MCF 10A (cell line): ENCODE results near the gene TRIM23. TPM values are rescaled to one million over a fixed set of nuclear protein-coding genes. Genes with fewer than 3 reads are reported as not detected.

ENCODE experiments used
- BruUV-seq: library from RNA; stranded (reverse); fragments of 400-500 nt; replicated peaks from 2 replicates; lab custom pipeline; 2021; lab: Mats Ljungman, UMichigan
- CTCF ChIA-PET: fragments of 300-600 bp; sonication (Branson Sonifier 250); formaldehyde crosslinking; extraction: SDS; loops from one replicate; lab custom pipeline; 2021; ENCODE audit warnings: antibody characterized with exemption, inconsistent platforms; lab: Yijun Ruan, JAX
- POLR2A ChIA-PET: fragments of 300-600, 350-650 bp; sonication (Branson Sonifier 250); formaldehyde crosslinking; extraction: SDS; loops from one replicate; lab custom pipeline; 2020; ENCODE audit warnings: antibody characterized with exemption, inconsistent platforms; lab: Yijun Ruan, JAX
- DNase-seq: peaks from one replicate; pipeline ENCODE4 v3.0.0-alpha.2; 2018; ENCODE audit not compliant: unreplicated experiment
- H3K27ac Mint-ChIP-seq: one replicate; pipeline ENCODE4 v1.8.0; 2022; ENCODE audit warnings: mild to moderate bottlenecking, low read depth, mixed read lengths; ENCODE audit not compliant: unreplicated experiment
- H3K27me3 Mint-ChIP-seq: one replicate; pipeline ENCODE4 v1.8.0; 2022; ENCODE audit warnings: mixed read lengths; ENCODE audit not compliant: insufficient read depth, unreplicated experiment
- H3K36me3 Mint-ChIP-seq: one replicate; pipeline ENCODE4 v1.8.0; 2022; ENCODE audit warnings: mild to moderate bottlenecking, moderate library complexity, mixed read lengths; ENCODE audit not compliant: insufficient read depth, unreplicated experiment
- H3K4me1 Mint-ChIP-seq: one replicate; pipeline ENCODE4 v1.8.0; 2022; ENCODE audit warnings: mixed read lengths; ENCODE audit not compliant: insufficient read depth, unreplicated experiment
- H3K4me3 Mint-ChIP-seq: one replicate; pipeline ENCODE4 v1.8.0; 2022; ENCODE audit warnings: mild to moderate bottlenecking, moderate library complexity, mixed read lengths; ENCODE audit not compliant: unreplicated experiment
- H3K9me3 Mint-ChIP-seq: one replicate; pipeline ENCODE4 v1.8.0; 2022; ENCODE audit warnings: mixed read lengths; ENCODE audit not compliant: unreplicated experiment
- intact Hi-C: fragments of 100-400 bp; cut with micrococcal nuclease; formaldehyde crosslinking; loops from 2 replicates; pipeline ENCODE4 v1.14.1; 2022
- total RNA-seq: library from RNA; stranded (reverse); gene quantifications from 2 replicates; pipeline ENCODE4 v1.2.3, GENCODE V29; 2022
- TF ChIP-seq, protein P1 (sequence below): fragments of 200-600 bp; IDR thresholded peaks from one replicate; pipeline ENCODE4 v1.8.0; 2022; ENCODE audit warnings: antibody characterized with exemption, mild to moderate bottlenecking; ENCODE audit not compliant: unreplicated experiment

TRIM23 gene
- total RNA-seq, 1 experiment from 2014 or later = 14.1 TPM

GRCh38 chr5:65577141-65577540 is 47.0 kb downstream of the TRIM23 start:
- POLR2A ChIA-PET = interaction anchor here (0.9 kb wide), 1 partner anchor 14 kb away, joined by 3 read pairs; the partner anchor contains the start of genes CENPK and PPWD1
- no peak for DNase-seq
- TF ChIP-seq, protein P1, sequence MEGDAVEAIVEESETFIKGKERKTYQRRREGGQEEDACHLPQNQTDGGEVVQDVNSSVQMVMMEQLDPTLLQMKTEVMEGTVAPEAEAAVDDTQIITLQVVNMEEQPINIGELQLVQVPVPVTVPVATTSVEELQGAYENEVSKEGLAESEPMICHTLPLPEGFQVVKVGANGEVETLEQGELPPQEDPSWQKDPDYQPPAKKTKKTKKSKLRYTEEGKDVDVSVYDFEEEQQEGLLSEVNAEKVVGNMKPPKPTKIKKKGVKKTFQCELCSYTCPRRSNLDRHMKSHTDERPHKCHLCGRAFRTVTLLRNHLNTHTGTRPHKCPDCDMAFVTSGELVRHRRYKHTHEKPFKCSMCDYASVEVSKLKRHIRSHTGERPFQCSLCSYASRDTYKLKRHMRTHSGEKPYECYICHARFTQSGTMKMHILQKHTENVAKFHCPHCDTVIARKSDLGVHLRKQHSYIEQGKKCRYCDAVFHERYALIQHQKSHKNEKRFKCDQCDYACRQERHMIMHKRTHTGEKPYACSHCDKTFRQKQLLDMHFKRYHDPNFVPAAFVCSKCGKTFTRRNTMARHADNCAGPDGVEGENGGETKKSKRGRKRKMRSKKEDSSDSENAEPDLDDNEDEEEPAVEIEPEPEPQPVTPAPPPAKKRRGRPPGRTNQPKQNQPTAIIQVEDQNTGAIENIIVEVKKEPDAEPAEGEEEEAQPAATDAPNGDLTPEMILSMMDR = no peak
- no peaks in the 10 kb centered on the region for H3K27me3 Mint-ChIP-seq
- H3K4me1 Mint-ChIP-seq = no peaks in the 10 kb centered on the region
- H3K4me3 Mint-ChIP-seq = no peak overlapping the region
- H3K36me3 Mint-ChIP-seq = peaks cover 53% of the 10 kb centered on the region
- no peak overlapping the region for H3K27ac Mint-ChIP-seq
- CTCF ChIA-PET = no interaction called here
- BruUV-seq = no TSS peak
- intact Hi-C loops = no loop called here
- no peaks in the 10 kb centered on the region for H3K9me3 Mint-ChIP-seq

DNA sequence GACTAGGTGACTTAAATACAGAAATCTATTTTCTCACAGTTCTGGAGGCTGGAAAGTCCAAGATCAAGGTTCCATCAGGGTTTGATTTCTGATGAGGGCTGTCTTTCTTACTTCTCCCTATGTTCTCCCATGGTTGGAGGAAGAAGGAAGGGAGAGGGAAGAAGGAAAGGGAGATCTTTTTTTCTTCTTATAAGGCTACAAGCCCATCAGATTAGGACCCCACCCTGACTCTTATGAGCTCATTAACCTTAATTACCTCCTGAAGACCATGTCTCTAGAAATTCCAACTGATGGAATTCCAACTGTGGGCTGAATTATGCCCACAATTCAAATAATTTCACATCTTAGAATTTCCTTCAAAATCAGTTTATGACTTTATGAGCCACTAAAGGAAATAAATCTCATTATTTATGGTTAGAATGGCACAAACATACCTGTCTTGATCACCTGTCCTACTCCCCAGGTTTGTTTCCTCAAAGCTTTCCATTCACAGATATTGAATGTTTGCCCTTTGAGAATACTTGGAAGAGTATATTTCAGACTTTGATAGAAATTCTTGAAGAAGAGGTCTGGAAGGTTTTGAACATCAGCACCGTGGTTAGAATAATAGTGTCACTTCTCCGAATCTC is 53.4 kb downstream of the TRIM23 start:
- Mint-ChIP-seq H3K4me3 (no peak overlapping the region), H3K27ac (no peak overlapping the region), H3K27me3 (no peaks in the 10 kb centered on the region), H3K9me3 (no peaks in the 10 kb centered on the region), H3K4me1 (no peaks in the 10 kb centered on the region), H3K36me3 (peaks cover 41% of the 10 kb centered on the region)
- no TSS peak for BruUV-seq
- ChIA-PET POLR2A (interaction anchor here (0.9 to 1.8 kb wide), 7 partner anchors 9 to 53 kb away, joined by 3 to 5 read pairs (median 4); no protein-coding TSS in a partner anchor), CTCF (interaction anchor here (1.4 kb wide), 1 partner anchor 16 kb away, joined by 3 read pairs; no protein-coding TSS in a partner anchor)
- intact Hi-C loops = no loop called here
- no peak for DNase-seq
- TF ChIP-seq, protein P1 = no peak

DNA sequence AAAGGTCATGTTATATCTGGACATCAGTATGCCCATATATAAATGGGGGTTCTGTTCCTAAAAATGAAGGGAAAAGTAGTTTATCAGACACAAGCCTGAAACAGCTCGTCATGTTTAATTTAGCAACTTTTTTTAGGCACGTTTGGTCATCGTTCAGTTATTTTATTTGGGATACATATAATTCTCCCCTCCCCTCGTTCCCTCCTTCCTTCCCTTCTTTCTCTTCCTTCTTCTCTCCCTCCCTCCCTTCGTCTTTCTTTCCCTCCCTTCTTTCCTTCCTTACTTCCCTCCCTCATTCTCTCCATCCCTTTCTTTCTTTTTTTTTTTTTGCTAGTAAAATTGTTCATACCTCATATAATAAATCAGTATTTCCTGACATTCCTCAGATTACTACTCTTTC is 57.6 kb downstream of the TRIM23 start:
- Mint-ChIP-seq H3K27me3 (no peaks in the 10 kb centered on the region), H3K36me3 (peaks cover 36% of the 10 kb centered on the region), H3K4me3 (no peak overlapping the region), H3K4me1 (peaks cover 16% of the 10 kb centered on the region), H3K27ac (no peak overlapping the region), H3K9me3 (no peaks in the 10 kb centered on the region)
- intact Hi-C loops = no loop called here
- TF ChIP-seq, protein P1 = no peak
- ChIA-PET CTCF (no interaction called here), POLR2A (no interaction called here)
- DNase-seq = no peak
- no TSS peak for BruUV-seq

- no peak for DNase-seq
- TF ChIP-seq, protein P1 = no peak
- Mint-ChIP-seq H3K27ac (peak overlapping the region; percentile 96), H3K36me3 (peaks cover 31% of the 10 kb centered on the region), H3K27me3 (no peaks in the 10 kb centered on the region), H3K9me3 (no peaks in the 10 kb centered on the region), H3K4me3 (peak overlapping the region; percentile 90), H3K4me1 (peaks cover 17% of the 10 kb centered on the region)
- BruUV-seq = no TSS peak
- intact Hi-C loops = no loop called here
- CTCF ChIA-PET = interaction anchor here (0.6 to 1.5 kb wide), 4 partner anchors 60 to 753 kb away, joined by 3 to 6 read pairs (median 4); partner anchors contain the start of gene TRIM23
- POLR2A ChIA-PET = interaction anchor here (0.9 to 4.4 kb wide), 9 partner anchors 10 to 796 kb away, joined by 3 to 38 read pairs (median 10); partner anchors contain the start of genes ADAMTS6, CWC27, NLN and SGTB
Observed at GRCh38 chr5:65563777-65564176, 60.4 kb downstream of the TRIM23 start.
